Epithelial cell of esophagus (primary cell): ENCODE results near the gene SPATA9.

ENCODE experiments used
- DNase-seq: peaks from one replicate; pipeline ENCODE4 v3.0.0; 2010; ENCODE audit warnings: low read depth
- H3K4me3 ChIP-seq: 2 replicates; pipeline ENCODE4 v1.5.1; 2011; ENCODE audit warnings: mild to moderate bottlenecking, low read length, control low read depth
- CTCF ChIP-seq: IDR thresholded peaks from 2 replicates; pipeline ENCODE4 v1.5.1; 2011; ENCODE audit warnings: low read depth, mild to moderate bottlenecking, low read length, control low read depth, inconsistent platforms; ENCODE audit not compliant: insufficient read depth; ENCODE audit errors: missing control alignments

Gene SPATA9

GRCh38 chr5:95721582-95722295 lies 38.9 kb upstream of the SPATA9 start:
- no peak overlapping the region for H3K4me3 ChIP-seq
- DNase-seq = no peak
- TF ChIP-seq CTCF = no peak

DNA sequence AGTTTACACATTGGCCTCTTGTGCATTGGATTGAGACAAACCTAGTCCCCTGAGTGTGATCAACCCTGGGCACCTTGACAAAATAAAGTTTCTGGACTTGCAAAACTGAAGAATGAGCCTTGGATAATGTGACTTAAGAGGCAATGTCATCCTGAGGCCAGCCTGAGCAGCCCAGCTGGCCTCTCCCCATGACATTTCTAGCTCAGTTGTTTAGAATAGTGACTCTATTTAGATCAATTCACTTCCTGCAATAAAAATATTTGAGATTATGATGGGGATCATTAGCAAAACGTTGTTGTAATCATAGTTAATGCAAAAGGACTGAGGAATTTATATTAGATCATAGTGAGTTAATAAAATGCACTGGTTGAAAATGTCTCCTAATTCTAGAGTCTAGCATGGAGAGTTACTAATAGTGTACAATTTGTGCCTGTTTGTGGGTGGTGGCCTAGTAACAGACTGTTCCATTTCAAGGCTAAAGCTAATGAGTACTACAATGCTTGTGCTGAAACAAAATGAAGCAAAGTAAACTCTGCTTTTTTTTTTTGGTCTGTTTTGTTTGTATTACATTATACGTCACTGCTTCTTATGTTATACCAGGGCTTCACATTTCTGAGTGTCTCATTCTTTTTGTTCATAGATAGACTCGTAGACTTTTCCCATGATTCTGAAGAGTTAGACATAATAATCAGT lies 37.4 kb upstream of the SPATA9 start:
- no peak overlapping the region for H3K4me3 ChIP-seq
- no peak for TF ChIP-seq CTCF

DNA sequence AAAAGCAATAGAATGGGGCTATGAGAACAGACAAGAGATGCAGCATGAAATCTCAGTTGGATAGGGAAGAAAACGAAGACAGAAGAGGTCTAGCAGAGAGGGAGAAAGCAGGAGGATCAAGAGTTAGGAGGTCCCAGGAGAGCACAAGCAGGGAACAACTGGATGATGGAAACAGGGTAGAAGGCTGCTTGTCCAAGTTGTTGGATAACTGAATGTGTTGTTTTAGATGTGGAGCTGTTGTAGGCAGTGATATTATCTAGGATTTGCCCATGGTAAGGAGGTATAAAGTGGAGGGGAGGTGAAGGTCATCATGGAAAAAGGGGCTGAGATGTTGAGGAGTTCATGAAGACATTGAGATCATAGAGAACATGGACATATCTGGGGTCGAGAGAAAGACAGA lies 35.9 kb upstream of the SPATA9 start:
- DNase-seq = no peak
- TF ChIP-seq CTCF = no peak
- H3K4me3 ChIP-seq = no peak overlapping the region

More for the DNA sequence above, 37.4 kb upstream of the SPATA9 start:
- no peak for DNase-seq

DNA sequence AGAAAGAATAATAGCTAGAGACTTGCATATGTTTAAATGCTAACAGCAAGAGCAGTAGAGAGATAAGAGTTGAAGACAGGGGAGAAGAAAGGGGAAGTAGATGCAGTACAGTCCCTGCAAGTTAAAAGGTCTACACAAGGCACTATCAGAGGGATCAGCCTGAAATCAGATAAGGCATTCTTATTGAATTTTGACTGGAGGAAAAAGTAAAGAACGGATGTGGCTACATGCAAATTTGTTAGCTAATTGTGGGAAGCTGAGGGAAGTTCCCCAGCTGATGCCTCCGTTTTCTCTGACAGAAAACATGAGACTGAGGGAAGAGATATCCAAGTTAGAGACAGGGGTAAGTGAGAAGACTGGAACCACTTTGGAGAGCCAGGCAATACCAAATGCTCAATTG lies 35.4 kb upstream of the SPATA9 start:
- no peak overlapping the region for H3K4me3 ChIP-seq
- TF ChIP-seq CTCF = no peak
- DNase-seq = no peak

DNA sequence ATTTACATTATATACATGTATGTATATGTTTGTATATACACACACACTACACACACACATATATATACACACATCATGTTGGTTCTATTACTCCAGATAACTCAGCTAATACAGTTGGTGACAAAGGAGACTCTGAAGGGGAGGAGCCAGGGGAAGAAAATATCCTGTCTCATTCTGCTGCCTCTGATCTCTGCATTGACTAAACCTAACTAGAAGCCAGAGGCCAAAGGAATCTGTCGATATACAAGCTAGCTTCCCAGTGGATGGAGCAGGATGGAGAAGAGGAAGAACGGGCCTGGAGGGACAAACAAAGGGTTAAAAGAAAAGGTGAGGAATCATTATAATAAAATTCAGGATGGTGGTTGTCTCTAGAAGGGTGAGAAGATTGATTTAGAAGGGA lies 34.6 kb upstream of the SPATA9 start:
- no peak for DNase-seq
- no peak for TF ChIP-seq CTCF

DNA sequence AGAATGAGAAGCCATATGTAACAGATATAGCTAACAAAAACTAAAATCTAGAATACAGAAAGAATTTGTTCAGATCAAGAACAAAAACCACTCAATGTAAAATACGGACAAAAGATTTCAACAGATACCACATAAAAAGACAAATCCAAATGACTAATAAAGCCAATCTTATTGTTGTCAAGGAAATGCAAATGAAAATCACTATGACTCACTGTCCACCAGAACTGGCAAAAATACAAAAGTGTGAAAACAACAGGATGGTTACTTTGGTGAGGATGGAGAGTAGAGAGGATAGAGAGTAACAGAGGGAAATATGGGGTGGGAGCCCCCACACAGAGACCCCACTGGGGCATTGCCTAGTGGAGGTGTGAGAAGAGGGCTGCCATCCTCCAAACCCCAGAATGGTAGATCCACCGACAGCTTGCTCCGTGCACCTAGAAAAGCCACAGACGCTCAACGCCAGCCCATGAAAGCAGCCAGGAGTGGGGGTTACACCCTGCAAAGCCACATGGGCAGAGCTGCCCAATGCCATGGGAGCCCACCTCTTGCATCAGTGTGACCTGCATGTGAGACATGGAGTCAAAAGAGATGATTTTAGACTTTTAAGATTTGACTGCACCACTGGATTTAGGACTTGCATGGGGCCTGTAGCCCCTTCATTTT lies 33.1 kb upstream of the SPATA9 start:
- TF ChIP-seq CTCF = no peak
- H3K4me3 ChIP-seq = no peak overlapping the region
- DNase-seq = peak; percentile 72

More for the DNA sequence above, 34.6 kb upstream of the SPATA9 start:
- no peak overlapping the region for H3K4me3 ChIP-seq
